Tibial nerve (tissue), 4 donors: ENCODE measurements around the gene HTRA1. TPM values are rescaled to one million over a fixed set of nuclear protein-coding genes. Genes with fewer than 3 reads are reported as not detected.

Source experiments
- DNase-seq, 2 donors: peaks; one replicate each; pipeline ENCODE4 v3.0.0-alpha.2; 2019; ENCODE audit warnings: low spot score in 2 of 2
- H3K27ac ChIP-seq, 4 donors: fragments of 200-600 bp; sonication (generic) in 3 of 4; one replicate each; pipeline ENCODE4 v1.5.1; 2017 to 2019; ENCODE audit warnings: mild to moderate bottlenecking in 1 of 4
- H3K27me3 ChIP-seq, 2 donors: fragments of 200-600 bp; sonication (generic) in 1 of 2; one replicate each; pipeline versions ENCODE4 v1.5.1 to v1.6.0; 2017 to 2019
- H3K36me3 ChIP-seq, 3 donors: fragments of 200-600 bp; sonication (generic); one replicate each; pipeline ENCODE4 v1.5.1; 2018 to 2019
- H3K4me1 ChIP-seq, 4 donors: fragments of 200-600 bp; sonication (generic) in 3 of 4; one replicate each; pipeline ENCODE4 v1.5.1; 2017 to 2019
- H3K4me3 ChIP-seq, 4 donors: fragments of 200-600 bp; sonication (generic) in 3 of 4; one replicate each; pipeline ENCODE4 v1.5.1; 2017 to 2019; ENCODE audit warnings: mild to moderate bottlenecking in 1 of 4, moderate library complexity in 1 of 4
- H3K9me3 ChIP-seq, 4 donors: fragments of 200-600 bp; sonication (generic) in 3 of 4; one replicate each; pipeline ENCODE4 v1.5.1; 2017 to 2019
- CTCF ChIP-seq, 5 experiments: fragments of 200-600 bp in 3 of 5; fragments of 450-650 bp in 2 of 5; sonication (generic) in 3 of 5; IDR thresholded peaks; one replicate each; pipeline ENCODE4 v1.5.1; 2016 to 2019; ENCODE audit warnings: antibody characterized with exemption in 5 of 5, mild to moderate bottlenecking in 3 of 5, moderate library complexity in 2 of 5
- EP300 ChIP-seq, 2 donors: sonication (generic); formaldehyde crosslinking; IDR thresholded peaks; one replicate each; pipeline ENCODE4 v1.6.1; 2017; ENCODE audit warnings: antibody characterized with exemption in 2 of 2, mild to moderate bottlenecking in 1 of 2
- POLR2A ChIP-seq, 2 donors: fragments of 450-650 bp; IDR thresholded peaks; one replicate each; pipeline ENCODE4 v1.6.1; 2017; ENCODE audit warnings: antibody characterized with exemption in 2 of 2, mild to moderate bottlenecking in 2 of 2, moderate library complexity in 2 of 2
- WGBS, 2 donors: methylation state at CpG; one replicate each; pipeline ENCODE4 v1.1.5; 2018; 5-methylcytosine and 5-hydroxymethylcytosine counted together
- total RNA-seq, 4 donors: library from RNA; depleted of rRNA; stranded (reverse); fragments of >200 nt; gene quantifications; one replicate each; pipeline ENCODE4 v1.1.0, GENCODE V29; 2016

HTRA1 gene
- total RNA-seq, 4 donors from 2014 or later = 128 to 183 (median 173) TPM

- no peak overlapping the region for H3K27ac ChIP-seq
- no peak for TF ChIP-seq CTCF (IDR thresholded peaks at IDR 0.05)
- no peak for TF ChIP-seq EP300 (IDR thresholded peaks at IDR 0.05)
- peaks cover 0 to 5% (median 0%) of the 10 kb centered on the region in 4 donors for H3K4me1 ChIP-seq
- no peaks in the 10 kb centered on the region for H3K9me3 ChIP-seq
- DNase-seq = no peak
- H3K36me3 ChIP-seq = no peaks in the 10 kb centered on the region
- no peak overlapping the region for H3K4me3 ChIP-seq
- H3K27me3 ChIP-seq = no peaks in the 10 kb centered on the region
These were observed 15.4 kb upstream of the HTRA1 start for GRCh38 chr10:122445904-122446303.

- H3K4me1 ChIP-seq = peaks cover 0 to 5% (median 0%) of the 10 kb centered on the region in 4 donors
- no peak for TF ChIP-seq POLR2A (IDR thresholded peaks at IDR 0.05)
- TF ChIP-seq CTCF (IDR thresholded peaks at IDR 0.05) = no peak
- no peak for TF ChIP-seq EP300 (IDR thresholded peaks at IDR 0.05)
- 60 to 61% methylated on average over 2 of the region's 2 CpGs for WGBS, 2 donors
- no peaks in the 10 kb centered on the region for H3K27me3 ChIP-seq
- no peak for DNase-seq
- no peaks in the 10 kb centered on the region for H3K9me3 ChIP-seq
- no peak overlapping the region for H3K27ac ChIP-seq
- H3K4me3 ChIP-seq = no peak overlapping the region
- H3K36me3 ChIP-seq = no peaks in the 10 kb centered on the region
These were observed 14.5 kb upstream of the HTRA1 start for GRCh38 chr10:122446668-122447423.

GRCh38 chr10:122448600-122448999 is 12.8 kb upstream of the HTRA1 start:
- TF ChIP-seq POLR2A (IDR thresholded peaks at IDR 0.05) = no peak
- no peak for TF ChIP-seq EP300 (IDR thresholded peaks at IDR 0.05)
- TF ChIP-seq CTCF (IDR thresholded peaks at IDR 0.05) = no peak
- Histone ChIP-seq H3K4me1 (peaks cover 0 to 5% (median 0%) of the 10 kb centered on the region in 4 donors), H3K27ac (no peak overlapping the region), H3K27me3 (no peaks in the 10 kb centered on the region), H3K9me3 (no peaks in the 10 kb centered on the region), H3K36me3 (no peaks in the 10 kb centered on the region), H3K4me3 (no peak overlapping the region)
- WGBS, 2 donors = 92% methylated on average over 3 of the region's 3 CpGs
- DNase-seq = no peak

GRCh38 chr10:122449153-122449552 is 12.2 kb upstream of the HTRA1 start:
- H3K4me1 ChIP-seq = peaks cover 0 to 5% (median 0%) of the 10 kb centered on the region in 4 donors
- no peak for TF ChIP-seq CTCF (IDR thresholded peaks at IDR 0.05)
- no peak for TF ChIP-seq POLR2A (IDR thresholded peaks at IDR 0.05)
- no peak for TF ChIP-seq EP300 (IDR thresholded peaks at IDR 0.05)
- WGBS, 2 donors = 82 to 92% methylated on average over 4 of the region's 4 CpGs
- H3K27me3 ChIP-seq = no peaks in the 10 kb centered on the region
- H3K36me3 ChIP-seq = no peaks in the 10 kb centered on the region
- DNase-seq = no peak
- no peaks in the 10 kb centered on the region for H3K9me3 ChIP-seq
- no peak overlapping the region for H3K4me3 ChIP-seq
- no peak overlapping the region for H3K27ac ChIP-seq

GRCh38 chr10:122450353-122450990 is 10.9 kb upstream of the HTRA1 start:
- Histone ChIP-seq H3K27me3 (no peaks in the 10 kb centered on the region), H3K4me3 (no peak overlapping the region), H3K27ac (no peak overlapping the region), H3K4me1 (peaks cover 0 to 5% (median 0%) of the 10 kb centered on the region in 4 donors), H3K9me3 (no peaks in the 10 kb centered on the region), H3K36me3 (no peaks in the 10 kb centered on the region)
- WGBS, 2 donors = 73 to 77% methylated on average over 14 of the region's 14 CpGs
- DNase-seq = no peak
- TF ChIP-seq CTCF (IDR thresholded peaks at IDR 0.05) (no peak), POLR2A (IDR thresholded peaks at IDR 0.05) (no peak), EP300 (IDR thresholded peaks at IDR 0.05) (no peak)
